K562 (cell line): ENCODE measurements around the gene PSMB11. TPM values are rescaled to one million over a fixed set of nuclear protein-coding genes. Genes with fewer than 3 reads are reported as not detected.
A peak's percentile ranks its signal among the peaks of the same experiment; 100 is the strongest.

Experiments
- GABPB2 ChIP-seq: fragments of 250-450 bp; sonication (Bioruptor Pico); conservative IDR thresholded peaks from 2 replicates; pipeline ENCODE4 v1.5.1; 2021; ENCODE audit warnings: mild to moderate bottlenecking
- NFXL1 ChIP-seq: fragments of 450-650 bp; formaldehyde crosslinking; IDR thresholded peaks from 2 replicates; pipeline ENCODE4 v1.4.0; 2021; ENCODE audit warnings: mild to moderate bottlenecking
- POLR2A ChIP-seq: fragments of 450-650 bp; conservative IDR thresholded peaks from 2 replicates; pipeline ENCODE4 v1.6.1; 2016
- SMAD4 ChIP-seq: fragments of 250-450 bp; sonication (Bioruptor Pico); conservative IDR thresholded peaks from 2 replicates; pipeline ENCODE4 v1.8.0; 2021; ENCODE audit warnings: inconsistent platforms, mild to moderate bottlenecking, moderate library complexity
- STAT5B ChIP-seq: fragments of 250-450 bp; sonication (Bioruptor Pico); IDR thresholded peaks from 2 replicates; pipeline ENCODE4 v1.8.0; 2021; ENCODE audit warnings: mild to moderate bottlenecking, inconsistent platforms
- TBL1XR1 ChIP-seq, 2 experiments: IDR thresholded peaks; 2 replicates each; pipeline ENCODE4 v1.6.1; 2012; ENCODE audit warnings: improper control_type of control experiment in 2 of 2, low read length in 2 of 2, mild to moderate bottlenecking in 1 of 2
- polyA plus RNA-seq, 8 experiments: library from polyadenylated mRNA; depleted of rRNA in 4 of 8; stranded (reverse) in 5 of 8; unstranded in 3 of 8; fragments of >200 nt; fragmentation: Nextera tagmentation in 2 of 8; fragmentation: Illumina TruSeq in 1 of 8; extraction: Ambion mirVana in 2 of 8; extraction: Trizol in 1 of 8; gene quantifications; 2 replicates each; pipeline versions ENCODE4 v1.2.1 to v1.2.3, GENCODE V29; 2011 to 2014; ENCODE audit warnings: inconsistent platforms in 1 of 8, missing spikeins in 1 of 8
- total RNA-seq, 7 experiments: library from RNA; depleted of rRNA in 6 of 7; stranded (reverse); fragments of >200 nt in 6 of 7; fragmentation: Illumina TruSeq in 2 of 7; extraction: Trizol in 2 of 7; gene quantifications; 2 replicates each; pipeline versions ENCODE4 v1.2.1 to v1.2.3, GENCODE V29; 2011 to 2021; ENCODE audit warnings: low replicate concordance in 1 of 7
- TF ChIP-seq, protein P1 (sequence below): fragments of 200-600 bp; sonication (generic); IDR thresholded peaks from one replicate; pipeline ENCODE4 v1.6.1; 2012; ENCODE audit warnings: mild to moderate bottlenecking, low read depth, low read length, inconsistent platforms
- TF ChIP-seq, protein P2 (sequence below): fragments of 250-450 bp; sonication (Bioruptor Pico); IDR thresholded peaks from 2 replicates; pipeline ENCODE4 v1.4.0; 2020; ENCODE audit warnings: mild to moderate bottlenecking, moderate library complexity
- TF ChIP-seq, protein P3 (sequence below): fragments of 250-450 bp; sonication (Bioruptor Pico); IDR thresholded peaks from 2 replicates; pipeline ENCODE4 v1.8.0; 2021; ENCODE audit warnings: mild to moderate bottlenecking, moderate library complexity
- TF ChIP-seq, protein P4 (sequence below): sonication (generic); formaldehyde crosslinking; IDR thresholded peaks from 2 replicates; pipeline ENCODE4 v1.8.0; 2022; ENCODE audit warnings: mild to moderate bottlenecking, low read depth, missing genetic modification reagents

PSMB11 gene
- total and polyA plus RNA-seq, 9 of the 15 experiments (the other 6 are each of a cell fraction or from before 2014, with no cell fraction given) = not detected

DNA sequence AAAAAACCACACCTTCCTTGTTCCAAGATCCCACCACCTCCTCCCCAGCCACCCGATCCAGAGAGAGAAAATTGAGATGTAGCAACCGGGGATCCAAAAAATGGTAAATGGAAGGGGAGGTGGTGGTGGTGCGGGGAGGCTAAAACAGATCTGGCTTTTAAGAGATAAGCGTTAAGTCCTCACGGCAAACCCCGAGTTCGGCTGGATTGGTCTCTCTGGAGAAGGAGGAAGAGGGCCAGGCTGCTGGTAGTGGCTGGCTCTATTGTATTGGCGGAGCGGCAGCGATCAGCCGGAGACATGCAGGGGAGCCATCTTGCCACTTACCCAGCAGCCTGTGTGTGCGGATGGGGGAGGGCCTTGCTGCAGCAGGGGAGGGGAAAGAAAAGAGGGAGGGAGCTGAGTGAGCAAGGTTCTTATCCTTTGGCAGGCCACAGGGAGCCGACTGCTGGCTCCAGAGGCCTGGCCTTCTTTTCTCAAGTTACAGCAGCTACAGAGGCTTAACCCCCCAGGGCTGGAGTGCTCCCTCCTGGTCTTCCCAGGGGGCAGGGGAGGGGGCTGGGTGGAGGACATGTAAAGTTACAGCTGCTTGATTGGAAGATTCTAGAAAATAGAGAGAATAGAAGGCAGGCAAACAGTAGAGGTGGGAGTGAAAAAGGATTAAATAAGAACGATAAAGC lies 29.4 kb downstream of the PSMB11 start (continued):
- TF ChIP-seq, protein P1, sequence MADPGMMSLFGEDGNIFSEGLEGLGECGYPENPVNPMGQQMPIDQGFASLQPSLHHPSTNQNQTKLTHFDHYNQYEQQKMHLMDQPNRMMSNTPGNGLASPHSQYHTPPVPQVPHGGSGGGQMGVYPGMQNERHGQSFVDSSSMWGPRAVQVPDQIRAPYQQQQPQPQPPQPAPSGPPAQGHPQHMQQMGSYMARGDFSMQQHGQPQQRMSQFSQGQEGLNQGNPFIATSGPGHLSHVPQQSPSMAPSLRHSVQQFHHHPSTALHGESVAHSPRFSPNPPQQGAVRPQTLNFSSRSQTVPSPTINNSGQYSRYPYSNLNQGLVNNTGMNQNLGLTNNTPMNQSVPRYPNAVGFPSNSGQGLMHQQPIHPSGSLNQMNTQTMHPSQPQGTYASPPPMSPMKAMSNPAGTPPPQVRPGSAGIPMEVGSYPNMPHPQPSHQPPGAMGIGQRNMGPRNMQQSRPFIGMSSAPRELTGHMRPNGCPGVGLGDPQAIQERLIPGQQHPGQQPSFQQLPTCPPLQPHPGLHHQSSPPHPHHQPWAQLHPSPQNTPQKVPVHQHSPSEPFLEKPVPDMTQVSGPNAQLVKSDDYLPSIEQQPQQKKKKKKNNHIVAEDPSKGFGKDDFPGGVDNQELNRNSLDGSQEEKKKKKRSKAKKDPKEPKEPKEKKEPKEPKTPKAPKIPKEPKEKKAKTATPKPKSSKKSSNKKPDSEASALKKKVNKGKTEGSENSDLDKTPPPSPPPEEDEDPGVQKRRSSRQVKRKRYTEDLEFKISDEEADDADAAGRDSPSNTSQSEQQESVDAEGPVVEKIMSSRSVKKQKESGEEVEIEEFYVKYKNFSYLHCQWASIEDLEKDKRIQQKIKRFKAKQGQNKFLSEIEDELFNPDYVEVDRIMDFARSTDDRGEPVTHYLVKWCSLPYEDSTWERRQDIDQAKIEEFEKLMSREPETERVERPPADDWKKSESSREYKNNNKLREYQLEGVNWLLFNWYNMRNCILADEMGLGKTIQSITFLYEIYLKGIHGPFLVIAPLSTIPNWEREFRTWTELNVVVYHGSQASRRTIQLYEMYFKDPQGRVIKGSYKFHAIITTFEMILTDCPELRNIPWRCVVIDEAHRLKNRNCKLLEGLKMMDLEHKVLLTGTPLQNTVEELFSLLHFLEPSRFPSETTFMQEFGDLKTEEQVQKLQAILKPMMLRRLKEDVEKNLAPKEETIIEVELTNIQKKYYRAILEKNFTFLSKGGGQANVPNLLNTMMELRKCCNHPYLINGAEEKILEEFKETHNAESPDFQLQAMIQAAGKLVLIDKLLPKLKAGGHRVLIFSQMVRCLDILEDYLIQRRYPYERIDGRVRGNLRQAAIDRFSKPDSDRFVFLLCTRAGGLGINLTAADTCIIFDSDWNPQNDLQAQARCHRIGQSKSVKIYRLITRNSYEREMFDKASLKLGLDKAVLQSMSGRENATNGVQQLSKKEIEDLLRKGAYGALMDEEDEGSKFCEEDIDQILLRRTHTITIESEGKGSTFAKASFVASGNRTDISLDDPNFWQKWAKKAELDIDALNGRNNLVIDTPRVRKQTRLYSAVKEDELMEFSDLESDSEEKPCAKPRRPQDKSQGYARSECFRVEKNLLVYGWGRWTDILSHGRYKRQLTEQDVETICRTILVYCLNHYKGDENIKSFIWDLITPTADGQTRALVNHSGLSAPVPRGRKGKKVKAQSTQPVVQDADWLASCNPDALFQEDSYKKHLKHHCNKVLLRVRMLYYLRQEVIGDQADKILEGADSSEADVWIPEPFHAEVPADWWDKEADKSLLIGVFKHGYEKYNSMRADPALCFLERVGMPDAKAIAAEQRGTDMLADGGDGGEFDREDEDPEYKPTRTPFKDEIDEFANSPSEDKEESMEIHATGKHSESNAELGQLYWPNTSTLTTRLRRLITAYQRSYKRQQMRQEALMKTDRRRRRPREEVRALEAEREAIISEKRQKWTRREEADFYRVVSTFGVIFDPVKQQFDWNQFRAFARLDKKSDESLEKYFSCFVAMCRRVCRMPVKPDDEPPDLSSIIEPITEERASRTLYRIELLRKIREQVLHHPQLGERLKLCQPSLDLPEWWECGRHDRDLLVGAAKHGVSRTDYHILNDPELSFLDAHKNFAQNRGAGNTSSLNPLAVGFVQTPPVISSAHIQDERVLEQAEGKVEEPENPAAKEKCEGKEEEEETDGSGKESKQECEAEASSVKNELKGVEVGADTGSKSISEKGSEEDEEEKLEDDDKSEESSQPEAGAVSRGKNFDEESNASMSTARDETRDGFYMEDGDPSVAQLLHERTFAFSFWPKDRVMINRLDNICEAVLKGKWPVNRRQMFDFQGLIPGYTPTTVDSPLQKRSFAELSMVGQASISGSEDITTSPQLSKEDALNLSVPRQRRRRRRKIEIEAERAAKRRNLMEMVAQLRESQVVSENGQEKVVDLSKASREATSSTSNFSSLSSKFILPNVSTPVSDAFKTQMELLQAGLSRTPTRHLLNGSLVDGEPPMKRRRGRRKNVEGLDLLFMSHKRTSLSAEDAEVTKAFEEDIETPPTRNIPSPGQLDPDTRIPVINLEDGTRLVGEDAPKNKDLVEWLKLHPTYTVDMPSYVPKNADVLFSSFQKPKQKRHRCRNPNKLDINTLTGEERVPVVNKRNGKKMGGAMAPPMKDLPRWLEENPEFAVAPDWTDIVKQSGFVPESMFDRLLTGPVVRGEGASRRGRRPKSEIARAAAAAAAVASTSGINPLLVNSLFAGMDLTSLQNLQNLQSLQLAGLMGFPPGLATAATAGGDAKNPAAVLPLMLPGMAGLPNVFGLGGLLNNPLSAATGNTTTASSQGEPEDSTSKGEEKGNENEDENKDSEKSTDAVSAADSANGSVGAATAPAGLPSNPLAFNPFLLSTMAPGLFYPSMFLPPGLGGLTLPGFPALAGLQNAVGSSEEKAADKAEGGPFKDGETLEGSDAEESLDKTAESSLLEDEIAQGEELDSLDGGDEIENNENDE = no peak
- no peak for TF ChIP-seq NFXL1 (CRISPR knock-in tag)
- TF ChIP-seq POLR2A = peak; percentile 94
- no peak for TF ChIP-seq TBL1XR1 (IDR thresholded peaks at IDR 0.05; ENCODE audit: low read length in 2 of 2)
- no peak for TF ChIP-seq SMAD4 (CRISPR knock-in tag)
- TF ChIP-seq, protein P2, sequence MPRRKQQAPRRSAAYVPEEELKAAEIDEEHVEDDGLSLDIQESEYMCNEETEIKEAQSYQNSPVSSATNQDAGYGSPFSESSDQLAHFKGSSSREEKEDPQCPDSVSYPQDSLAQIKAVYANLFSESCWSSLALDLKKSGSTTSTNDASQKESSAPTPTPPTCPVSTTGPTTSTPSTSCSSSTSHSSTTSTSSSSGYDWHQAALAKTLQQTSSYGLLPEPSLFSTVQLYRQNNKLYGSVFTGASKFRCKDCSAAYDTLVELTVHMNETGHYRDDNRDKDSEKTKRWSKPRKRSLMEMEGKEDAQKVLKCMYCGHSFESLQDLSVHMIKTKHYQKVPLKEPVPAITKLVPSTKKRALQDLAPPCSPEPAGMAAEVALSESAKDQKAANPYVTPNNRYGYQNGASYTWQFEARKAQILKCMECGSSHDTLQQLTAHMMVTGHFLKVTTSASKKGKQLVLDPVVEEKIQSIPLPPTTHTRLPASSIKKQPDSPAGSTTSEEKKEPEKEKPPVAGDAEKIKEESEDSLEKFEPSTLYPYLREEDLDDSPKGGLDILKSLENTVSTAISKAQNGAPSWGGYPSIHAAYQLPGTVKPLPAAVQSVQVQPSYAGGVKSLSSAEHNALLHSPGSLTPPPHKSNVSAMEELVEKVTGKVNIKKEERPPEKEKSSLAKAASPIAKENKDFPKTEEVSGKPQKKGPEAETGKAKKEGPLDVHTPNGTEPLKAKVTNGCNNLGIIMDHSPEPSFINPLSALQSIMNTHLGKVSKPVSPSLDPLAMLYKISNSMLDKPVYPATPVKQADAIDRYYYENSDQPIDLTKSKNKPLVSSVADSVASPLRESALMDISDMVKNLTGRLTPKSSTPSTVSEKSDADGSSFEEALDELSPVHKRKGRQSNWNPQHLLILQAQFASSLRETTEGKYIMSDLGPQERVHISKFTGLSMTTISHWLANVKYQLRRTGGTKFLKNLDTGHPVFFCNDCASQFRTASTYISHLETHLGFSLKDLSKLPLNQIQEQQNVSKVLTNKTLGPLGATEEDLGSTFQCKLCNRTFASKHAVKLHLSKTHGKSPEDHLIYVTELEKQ = no peak
- TF ChIP-seq, protein P3, sequence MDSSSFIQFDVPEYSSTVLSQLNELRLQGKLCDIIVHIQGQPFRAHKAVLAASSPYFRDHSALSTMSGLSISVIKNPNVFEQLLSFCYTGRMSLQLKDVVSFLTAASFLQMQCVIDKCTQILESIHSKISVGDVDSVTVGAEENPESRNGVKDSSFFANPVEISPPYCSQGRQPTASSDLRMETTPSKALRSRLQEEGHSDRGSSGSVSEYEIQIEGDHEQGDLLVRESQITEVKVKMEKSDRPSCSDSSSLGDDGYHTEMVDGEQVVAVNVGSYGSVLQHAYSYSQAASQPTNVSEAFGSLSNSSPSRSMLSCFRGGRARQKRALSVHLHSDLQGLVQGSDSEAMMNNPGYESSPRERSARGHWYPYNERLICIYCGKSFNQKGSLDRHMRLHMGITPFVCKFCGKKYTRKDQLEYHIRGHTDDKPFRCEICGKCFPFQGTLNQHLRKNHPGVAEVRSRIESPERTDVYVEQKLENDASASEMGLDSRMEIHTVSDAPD = no peak
- TF ChIP-seq GABPB2 (CRISPR knock-in tag) = no peak
- TF ChIP-seq, protein P4, sequence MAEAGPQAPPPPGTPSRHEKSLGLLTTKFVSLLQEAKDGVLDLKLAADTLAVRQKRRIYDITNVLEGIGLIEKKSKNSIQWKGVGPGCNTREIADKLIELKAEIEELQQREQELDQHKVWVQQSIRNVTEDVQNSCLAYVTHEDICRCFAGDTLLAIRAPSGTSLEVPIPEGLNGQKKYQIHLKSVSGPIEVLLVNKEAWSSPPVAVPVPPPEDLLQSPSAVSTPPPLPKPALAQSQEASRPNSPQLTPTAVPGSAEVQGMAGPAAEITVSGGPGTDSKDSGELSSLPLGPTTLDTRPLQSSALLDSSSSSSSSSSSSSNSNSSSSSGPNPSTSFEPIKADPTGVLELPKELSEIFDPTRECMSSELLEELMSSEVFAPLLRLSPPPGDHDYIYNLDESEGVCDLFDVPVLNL (CRISPR knock-in tag) = no peak
- TF ChIP-seq STAT5B (CRISPR knock-in tag) = no peak
